ENCODE measurements around the gene CMTM7. TPM values are rescaled to one million over a fixed set of nuclear protein-coding genes. Genes with fewer than 3 reads are reported as not detected.

CMTM7 gene
- total and polyA plus RNA-seq, 2 of the 8 experiments (the other 6 are each of a cell fraction or from before 2014, with no cell fraction given) = 33.3 to 65.8 TPM

DNA sequence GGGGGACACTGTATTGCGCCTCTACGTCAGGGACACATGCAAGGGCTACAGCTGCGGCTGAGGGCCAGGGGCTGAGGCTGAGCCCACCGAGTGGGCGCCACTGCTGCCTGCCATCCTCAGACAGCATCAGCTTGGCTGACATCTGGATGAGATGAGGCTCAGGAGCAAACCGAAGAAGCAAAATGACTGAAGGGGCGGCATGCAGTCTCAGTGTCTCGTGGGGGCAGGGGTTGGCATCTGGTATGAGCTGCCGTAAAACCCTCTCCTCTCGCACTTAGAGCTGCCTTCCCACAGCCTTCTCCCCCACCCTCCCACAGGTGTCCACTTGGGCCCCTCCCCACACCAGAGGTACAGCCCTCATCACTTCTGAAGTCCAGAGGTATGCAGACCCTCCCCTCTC, 24.2 kb upstream of the CMTM7 start:
- Histone ChIP-seq H3K9ac (replicated peaks in 1 of 4; ENCODE audit: extremely low read depth in 1 of 4, low read depth in 3 of 4, low read length in 3 of 4) (no peak overlapping the region; a peak in 1 of 7 replicates), H3K23me2 (ENCODE audit: low read depth, low read length) (no peaks in the 10 kb centered on the region), H4K5ac (ENCODE audit: insufficient read length, low read depth, low read length) (no peak overlapping the region), H3K56ac (replicated peaks; ENCODE audit: insufficient read length, low read depth, low read length) (no peak overlapping the region), H3K4ac (replicated peaks; ENCODE audit: insufficient read length, low read depth, low read length) (no peak overlapping the region), H4K91ac (replicated peaks; ENCODE audit: insufficient read length, low read length) (no peak overlapping the region), H3K36me3 (ENCODE audit: control insufficient read depth in 2 of 4, insufficient read depth in 4 of 4, low read length in 3 of 4) (no peaks in the 10 kb centered on the region), H3K4me3 (ENCODE audit: extremely low read depth in 1 of 4, insufficient read depth in 2 of 4, low read depth in 3 of 4, low read length in 4 of 4) (no peak overlapping the region), H2AK5ac (ENCODE audit: low read depth, low read length) (no peak overlapping the region), H2BK120ac (replicated peaks; ENCODE audit: low read depth, low read length) (no peak overlapping the region), H3K4me2 (ENCODE audit: insufficient read depth in 1 of 2, low read depth in 2 of 2, low read length in 2 of 2) (no peak overlapping the region), H2BK20ac (ENCODE audit: low read length) (no peak overlapping the region), H2BK15ac (ENCODE audit: low read length) (no peak overlapping the region), H3K9me3 (ENCODE audit: insufficient read depth in 2 of 2, low read depth in 1 of 2, low read length in 1 of 2) (no peaks in the 10 kb centered on the region), H2BK5ac (ENCODE audit: low read depth, low read length) (no peak overlapping the region; the same call in 1 of the 2 replicates), H3K79me1 (ENCODE audit: low read depth, low read length) (no peaks in the 10 kb centered on the region), H3K27ac (ENCODE audit: low read depth, low read length) (no peak overlapping the region), H2BK12ac (ENCODE audit: low read depth, low read length) (no peak overlapping the region), H3K18ac (ENCODE audit: extremely low read depth, low read length) (no peak overlapping the region), H3K79me2 (ENCODE audit: control insufficient read depth in 1 of 2, insufficient read depth in 2 of 2, low read length in 2 of 2) (no peaks in the 10 kb centered on the region), H3K27me3 (replicated peaks in 1 of 4; ENCODE audit: control insufficient read depth in 3 of 4, extremely low read depth in 1 of 4, insufficient read depth in 3 of 4, low read length in 3 of 4) (no peaks in the 10 kb centered on the region), H4K20me1 (replicated peaks in 1 of 2; ENCODE audit: control insufficient read depth in 1 of 2, insufficient read depth in 2 of 2, low read length in 2 of 2) (no peaks in the 10 kb centered on the region), H2AFZ (ENCODE audit: low read length) (no peak overlapping the region), H4K8ac (ENCODE audit: extremely low read depth, insufficient read depth, low read length) (peak overlapping the region; percentile 71), H3K14ac (ENCODE audit: insufficient read length) (no peak overlapping the region), H3K23ac (ENCODE audit: insufficient read length) (no peak overlapping the region), H3K4me1 (replicated peaks in 1 of 4; ENCODE audit: control insufficient read depth in 3 of 4, insufficient read depth in 4 of 4, low read length in 3 of 4) (peaks cover 0 to 5% (median 0%) of the 10 kb centered on the region in 4 experiments; a peak in 2 of 7 replicates)
- FAIRE-seq (no peak), DNase-seq (ENCODE audit: low read depth in 1 of 2, low spot score in 2 of 2) (no peak)
- ChIA-PET CTCF (ENCODE audit: partially characterized antibody) (interaction anchor here (0.6 to 8.8 kb wide), 9 partner anchors 7 to 195 kb away, joined by 3 to 91 read pairs (median 4); no protein-coding TSS in a partner anchor), POLR2A (ENCODE audit: partially characterized antibody) (no interaction called here)
- WGBS, 2 experiments (ENCODE audit: extremely low coverage in 1 of 2, insufficient coverage in 1 of 2, insufficient read length in 1 of 2, insufficient replicate concordance in 2 of 2, low coverage in 1 of 2, low lambda C conversion rate in 2 of 2, missing lambda C conversion rate in 1 of 2) = 87% methylated on average over 10 of the region's 10 CpGs; no CpG with 5 or more reads in 1 of the 2 experiments
- TF ChIP-seq, protein P1, sequence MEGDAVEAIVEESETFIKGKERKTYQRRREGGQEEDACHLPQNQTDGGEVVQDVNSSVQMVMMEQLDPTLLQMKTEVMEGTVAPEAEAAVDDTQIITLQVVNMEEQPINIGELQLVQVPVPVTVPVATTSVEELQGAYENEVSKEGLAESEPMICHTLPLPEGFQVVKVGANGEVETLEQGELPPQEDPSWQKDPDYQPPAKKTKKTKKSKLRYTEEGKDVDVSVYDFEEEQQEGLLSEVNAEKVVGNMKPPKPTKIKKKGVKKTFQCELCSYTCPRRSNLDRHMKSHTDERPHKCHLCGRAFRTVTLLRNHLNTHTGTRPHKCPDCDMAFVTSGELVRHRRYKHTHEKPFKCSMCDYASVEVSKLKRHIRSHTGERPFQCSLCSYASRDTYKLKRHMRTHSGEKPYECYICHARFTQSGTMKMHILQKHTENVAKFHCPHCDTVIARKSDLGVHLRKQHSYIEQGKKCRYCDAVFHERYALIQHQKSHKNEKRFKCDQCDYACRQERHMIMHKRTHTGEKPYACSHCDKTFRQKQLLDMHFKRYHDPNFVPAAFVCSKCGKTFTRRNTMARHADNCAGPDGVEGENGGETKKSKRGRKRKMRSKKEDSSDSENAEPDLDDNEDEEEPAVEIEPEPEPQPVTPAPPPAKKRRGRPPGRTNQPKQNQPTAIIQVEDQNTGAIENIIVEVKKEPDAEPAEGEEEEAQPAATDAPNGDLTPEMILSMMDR (IDR thresholded peaks at IDR 0.05; ENCODE audit: control extremely low read depth in 1 of 3, insufficient read depth in 1 of 3, low read depth in 1 of 3, low read length in 3 of 3) = no peak
- TF ChIP-seq SUZ12 (IDR thresholded peaks at IDR 0.05; ENCODE audit: low read length) = no peak
- TF ChIP-seq POU5F1 (IDR thresholded peaks at IDR 0.05; ENCODE audit: low read depth, low read length) = no peak
- TF ChIP-seq TCF12 (IDR thresholded peaks at IDR 0.05; ENCODE audit: low read depth, low read length) = no peak
- no peak for TF ChIP-seq SRF (IDR thresholded peaks at IDR 0.05; ENCODE audit: low read depth, low read length)
- no peak for TF ChIP-seq HDAC6 (IDR thresholded peaks at IDR 0.05; ENCODE audit: low read depth, low read length)
- TF ChIP-seq MAFK (IDR thresholded peaks at IDR 0.05; ENCODE audit: low read depth, low read length) = no peak
- no peak for TF ChIP-seq CBX8 (IDR thresholded peaks at IDR 0.05; ENCODE audit: borderline replicate concordance, low read depth, low read length)
- TF ChIP-seq NANOG (IDR thresholded peaks at IDR 0.05; ENCODE audit: insufficient read depth, low read depth, low read length, poor library complexity, severe bottlenecking) = no peak
- TF ChIP-seq, protein P2, sequence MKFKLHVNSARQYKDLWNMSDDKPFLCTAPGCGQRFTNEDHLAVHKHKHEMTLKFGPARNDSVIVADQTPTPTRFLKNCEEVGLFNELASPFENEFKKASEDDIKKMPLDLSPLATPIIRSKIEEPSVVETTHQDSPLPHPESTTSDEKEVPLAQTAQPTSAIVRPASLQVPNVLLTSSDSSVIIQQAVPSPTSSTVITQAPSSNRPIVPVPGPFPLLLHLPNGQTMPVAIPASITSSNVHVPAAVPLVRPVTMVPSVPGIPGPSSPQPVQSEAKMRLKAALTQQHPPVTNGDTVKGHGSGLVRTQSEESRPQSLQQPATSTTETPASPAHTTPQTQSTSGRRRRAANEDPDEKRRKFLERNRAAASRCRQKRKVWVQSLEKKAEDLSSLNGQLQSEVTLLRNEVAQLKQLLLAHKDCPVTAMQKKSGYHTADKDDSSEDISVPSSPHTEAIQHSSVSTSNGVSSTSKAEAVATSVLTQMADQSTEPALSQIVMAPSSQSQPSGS (IDR thresholded peaks at IDR 0.05; ENCODE audit: low read length) = no peak
